Immature natural killer cell (primary cell): ENCODE data around the gene KCND2. TPM values are rescaled to one million over a fixed set of nuclear protein-coding genes. Genes with fewer than 3 reads are reported as not detected.

Experiments used
- DNase-seq, 3 donors: peaks; one replicate each; pipeline ENCODE4 v3.0.0; 2022; ENCODE audit warnings: mixed read lengths in 1 of 3
- H3K27ac Mint-ChIP-seq, 6 donors: one replicate each; pipeline ENCODE4 v1.8.0; 2020; ENCODE audit warnings: mixed read lengths in 6 of 6, mild to moderate bottlenecking in 5 of 6, inconsistent platforms in 4 of 6, moderate library complexity in 3 of 6
- H3K27me3 Mint-ChIP-seq, 3 donors: one replicate each; pipeline ENCODE4 v1.8.0; 2020 to 2021; ENCODE audit warnings: low read depth in 3 of 3, mild to moderate bottlenecking in 3 of 3, mixed read lengths in 3 of 3, moderate library complexity in 3 of 3, inconsistent platforms in 1 of 3
- H3K36me3 Mint-ChIP-seq, 3 donors: one replicate each; pipeline ENCODE4 v1.8.0; 2020; ENCODE audit warnings: mixed read lengths in 3 of 3, inconsistent platforms in 2 of 3, mild to moderate bottlenecking in 2 of 3
- H3K4me1 Mint-ChIP-seq, 2 donors: one replicate each; pipeline ENCODE4 v1.8.0; 2020; ENCODE audit warnings: inconsistent platforms in 2 of 2, mild to moderate bottlenecking in 2 of 2, mixed read lengths in 2 of 2, moderate library complexity in 1 of 2
- H3K4me3 Mint-ChIP-seq, 5 donors: one replicate each; pipeline ENCODE4 v1.8.0; 2020; ENCODE audit warnings: mild to moderate bottlenecking in 5 of 5, mixed read lengths in 5 of 5, inconsistent platforms in 3 of 5, moderate library complexity in 3 of 5
- H3K9me3 Mint-ChIP-seq, 6 donors: one replicate each; pipeline ENCODE4 v1.8.0; 2020; ENCODE audit warnings: mild to moderate bottlenecking in 6 of 6, mixed read lengths in 6 of 6, inconsistent platforms in 4 of 6, moderate library complexity in 3 of 6
- polyA plus RNA-seq, 3 donors: library from polyadenylated mRNA; unstranded; fragments of 300-500 nt; fragmentation: Illumina TruSeq; gene quantifications; one replicate each; pipeline ENCODE4 v1.2.3, GENCODE V29; 2021

Gene KCND2
- polyA plus RNA-seq, 3 donors from 2014 or later = not detected

GRCh38 chr7:120337308-120337907 lies 64.4 kb downstream of the KCND2 start:
- H3K36me3 Mint-ChIP-seq = no peaks in the 10 kb centered on the region
- no peak overlapping the region for H3K27ac Mint-ChIP-seq
- no peak overlapping the region for H3K4me3 Mint-ChIP-seq
- H3K9me3 Mint-ChIP-seq = peaks cover 0 to 7% (median 3%) of the 10 kb centered on the region in 6 donors
- H3K27me3 Mint-ChIP-seq = no peaks in the 10 kb centered on the region
- H3K4me1 Mint-ChIP-seq = no peaks in the 10 kb centered on the region
- DNase-seq = no peak

GRCh38 chr7:120344276-120344675 lies 71.3 kb downstream of the KCND2 start:
- H3K4me3 Mint-ChIP-seq = no peak overlapping the region
- no peak overlapping the region for H3K27ac Mint-ChIP-seq
- H3K27me3 Mint-ChIP-seq = no peaks in the 10 kb centered on the region
- no peak for DNase-seq
- H3K4me1 Mint-ChIP-seq = no peaks in the 10 kb centered on the region
- no peaks in the 10 kb centered on the region for H3K36me3 Mint-ChIP-seq
- peaks cover 0 to 14% (median 6%) of the 10 kb centered on the region in 6 donors for H3K9me3 Mint-ChIP-seq

DNA sequence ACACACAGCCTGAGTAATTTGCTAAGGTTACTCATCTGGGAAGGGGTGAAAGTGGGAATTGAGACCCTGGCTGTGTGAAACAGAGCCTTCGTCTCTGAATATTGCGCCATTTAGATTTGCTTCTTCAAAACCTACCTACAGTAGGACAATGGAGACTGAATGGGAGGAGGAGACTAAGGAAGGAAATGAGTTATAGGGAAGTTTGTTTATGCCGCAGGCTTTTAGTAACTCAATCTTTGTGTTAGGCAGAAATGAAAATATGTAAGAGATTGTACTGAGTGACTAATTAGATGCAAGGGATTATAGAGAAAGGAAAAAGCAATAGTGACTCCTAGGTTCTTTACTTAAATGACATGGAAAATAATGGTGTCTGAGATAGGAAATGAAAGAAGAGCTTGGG lies 80.2 kb downstream of the KCND2 start:
- no peaks in the 10 kb centered on the region for H3K36me3 Mint-ChIP-seq
- H3K4me1 Mint-ChIP-seq = no peaks in the 10 kb centered on the region
- H3K9me3 Mint-ChIP-seq = peaks cover 4 to 23% (median 12%) of the 10 kb centered on the region in 6 donors
- DNase-seq = no peak
- no peak overlapping the region for H3K4me3 Mint-ChIP-seq
- no peak overlapping the region for H3K27ac Mint-ChIP-seq
- peaks cover 0 to 2% (median 0%) of the 10 kb centered on the region in 3 donors for H3K27me3 Mint-ChIP-seq

GRCh38 chr7:120360918-120361317 lies 87.9 kb downstream of the KCND2 start:
- no peaks in the 10 kb centered on the region for H3K36me3 Mint-ChIP-seq
- H3K4me3 Mint-ChIP-seq = no peak overlapping the region
- peaks cover 4 to 30% (median 12%) of the 10 kb centered on the region in 6 donors for H3K9me3 Mint-ChIP-seq
- H3K27ac Mint-ChIP-seq = no peak overlapping the region
- no peak for DNase-seq
- peaks cover 0 to 3% (median 2%) of the 10 kb centered on the region in 3 donors for H3K27me3 Mint-ChIP-seq
- H3K4me1 Mint-ChIP-seq = no peaks in the 10 kb centered on the region

GRCh38 chr7:120363414-120363813 lies 90.4 kb downstream of the KCND2 start:
- DNase-seq = no peak
- H3K9me3 Mint-ChIP-seq = peaks cover 2 to 23% (median 10%) of the 10 kb centered on the region in 6 donors
- H3K4me1 Mint-ChIP-seq = no peaks in the 10 kb centered on the region
- no peaks in the 10 kb centered on the region for H3K36me3 Mint-ChIP-seq
- H3K27ac Mint-ChIP-seq = no peak overlapping the region
- peaks cover 0 to 3% (median 0%) of the 10 kb centered on the region in 3 donors for H3K27me3 Mint-ChIP-seq
- H3K4me3 Mint-ChIP-seq = no peak overlapping the region

- Mint-ChIP-seq H3K27ac (no peak overlapping the region), H3K4me1 (no peaks in the 10 kb centered on the region), H3K4me3 (no peak overlapping the region), H3K36me3 (peaks cover 0 to 3% (median 0%) of the 10 kb centered on the region in 3 donors), H3K9me3 (peaks cover 2 to 23% (median 13%) of the 10 kb centered on the region in 6 donors), H3K27me3 (no peaks in the 10 kb centered on the region)
- no peak for DNase-seq
Measured at GRCh38 chr7:120370954-120371353, 98.0 kb downstream of the KCND2 start.

DNA sequence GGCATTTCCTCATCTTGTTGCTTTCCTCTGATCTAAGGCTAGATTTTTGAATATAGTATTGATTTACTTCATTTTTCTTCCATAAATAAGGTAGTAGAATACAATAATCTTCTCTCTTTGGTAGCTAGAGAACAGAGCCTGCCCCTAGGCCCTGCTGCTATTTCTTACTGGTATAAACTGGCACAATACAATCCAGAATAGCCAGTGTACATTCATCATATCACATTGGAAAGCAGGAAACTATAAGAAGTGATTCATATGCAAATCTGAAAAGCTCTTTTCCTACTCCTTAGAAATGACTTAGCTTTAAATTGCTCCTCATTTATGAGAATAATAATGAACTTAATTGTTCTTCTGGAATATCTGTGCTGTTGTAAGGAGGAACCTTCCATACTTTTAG lies 100.2 kb downstream of the KCND2 start:
- Mint-ChIP-seq H3K27ac (no peak overlapping the region), H3K9me3 (peaks cover 2 to 25% (median 13%) of the 10 kb centered on the region in 6 donors), H3K4me3 (no peak overlapping the region), H3K4me1 (no peaks in the 10 kb centered on the region), H3K27me3 (no peaks in the 10 kb centered on the region), H3K36me3 (peaks cover 0 to 3% (median 0%) of the 10 kb centered on the region in 3 donors)
- no peak for DNase-seq

DNA sequence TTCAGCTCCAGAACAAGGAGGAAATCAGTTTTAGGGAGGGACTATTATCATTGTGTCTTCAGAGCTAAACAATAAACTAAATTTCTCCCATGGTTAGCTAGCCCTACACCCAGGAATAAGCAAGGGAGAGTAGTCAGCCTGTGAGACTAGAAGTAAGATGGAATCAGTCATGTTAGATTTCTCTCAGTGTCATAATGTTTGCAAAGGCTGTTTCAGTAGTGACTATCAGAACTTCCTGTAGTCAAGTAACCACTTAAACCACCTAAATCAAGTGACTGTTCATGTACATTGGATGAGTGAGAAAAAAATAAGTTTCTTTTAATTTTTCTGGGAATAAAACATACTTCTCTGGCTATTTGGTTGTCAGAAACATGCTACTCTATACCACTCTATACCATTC lies 121.6 kb downstream of the KCND2 start:
- Mint-ChIP-seq H3K4me1 (no peaks in the 10 kb centered on the region), H3K4me3 (no peak overlapping the region), H3K27ac (no peak overlapping the region), H3K36me3 (no peaks in the 10 kb centered on the region), H3K27me3 (peaks cover 0 to 3% (median 0%) of the 10 kb centered on the region in 3 donors), H3K9me3 (peaks cover 2 to 21% (median 10%) of the 10 kb centered on the region in 6 donors)
- no peak for DNase-seq

DNA sequence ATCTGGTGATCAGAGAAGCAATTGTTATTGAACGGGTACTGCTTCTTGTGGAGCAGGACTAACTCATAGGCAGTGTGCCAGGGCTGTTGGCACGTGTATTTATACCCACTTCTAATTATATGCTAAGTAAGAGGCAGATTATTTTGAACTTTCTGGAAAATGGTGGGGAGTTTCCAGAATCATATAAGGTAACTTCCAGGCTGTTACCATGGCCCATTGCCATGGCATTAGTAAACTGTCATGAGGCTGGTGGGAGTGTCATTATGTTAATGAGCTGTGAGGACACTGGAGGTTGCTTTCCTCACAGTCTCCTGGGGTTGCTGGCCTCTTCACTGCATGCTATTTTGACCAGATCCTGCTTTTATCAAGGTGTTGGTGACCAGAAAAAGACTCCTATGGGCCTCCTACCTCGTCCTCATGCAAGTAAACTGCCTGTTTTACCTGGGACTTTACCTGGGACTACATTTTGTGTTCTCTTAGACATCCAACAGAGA lies 122.6 kb downstream of the KCND2 start:
- Mint-ChIP-seq H3K36me3 (no peaks in the 10 kb centered on the region), H3K27ac (no peak overlapping the region), H3K27me3 (peaks cover 0 to 3% (median 0%) of the 10 kb centered on the region in 3 donors), H3K4me1 (no peaks in the 10 kb centered on the region), H3K9me3 (peaks cover 2 to 23% (median 10%) of the 10 kb centered on the region in 6 donors), H3K4me3 (no peak overlapping the region)
- DNase-seq = no peak

- H3K36me3 Mint-ChIP-seq = no peaks in the 10 kb centered on the region
- no peaks in the 10 kb centered on the region for H3K27me3 Mint-ChIP-seq
- no peaks in the 10 kb centered on the region for H3K4me1 Mint-ChIP-seq
- no peak overlapping the region for H3K4me3 Mint-ChIP-seq
- H3K27ac Mint-ChIP-seq = no peak overlapping the region
- H3K9me3 Mint-ChIP-seq = peaks cover 2 to 16% (median 4%) of the 10 kb centered on the region in 6 donors
- no peak for DNase-seq
Measured at GRCh38 chr7:120398284-120399000, 125.5 kb downstream of the KCND2 start.

GRCh38 chr7:120400806-120401455 lies 128.0 kb downstream of the KCND2 start:
- no peaks in the 10 kb centered on the region for H3K36me3 Mint-ChIP-seq
- no peak overlapping the region for H3K4me3 Mint-ChIP-seq
- no peaks in the 10 kb centered on the region for H3K27me3 Mint-ChIP-seq
- peaks cover 0 to 12% (median 3%) of the 10 kb centered on the region in 6 donors for H3K9me3 Mint-ChIP-seq
- DNase-seq = no peak
- no peak overlapping the region for H3K27ac Mint-ChIP-seq
- no peaks in the 10 kb centered on the region for H3K4me1 Mint-ChIP-seq

DNA sequence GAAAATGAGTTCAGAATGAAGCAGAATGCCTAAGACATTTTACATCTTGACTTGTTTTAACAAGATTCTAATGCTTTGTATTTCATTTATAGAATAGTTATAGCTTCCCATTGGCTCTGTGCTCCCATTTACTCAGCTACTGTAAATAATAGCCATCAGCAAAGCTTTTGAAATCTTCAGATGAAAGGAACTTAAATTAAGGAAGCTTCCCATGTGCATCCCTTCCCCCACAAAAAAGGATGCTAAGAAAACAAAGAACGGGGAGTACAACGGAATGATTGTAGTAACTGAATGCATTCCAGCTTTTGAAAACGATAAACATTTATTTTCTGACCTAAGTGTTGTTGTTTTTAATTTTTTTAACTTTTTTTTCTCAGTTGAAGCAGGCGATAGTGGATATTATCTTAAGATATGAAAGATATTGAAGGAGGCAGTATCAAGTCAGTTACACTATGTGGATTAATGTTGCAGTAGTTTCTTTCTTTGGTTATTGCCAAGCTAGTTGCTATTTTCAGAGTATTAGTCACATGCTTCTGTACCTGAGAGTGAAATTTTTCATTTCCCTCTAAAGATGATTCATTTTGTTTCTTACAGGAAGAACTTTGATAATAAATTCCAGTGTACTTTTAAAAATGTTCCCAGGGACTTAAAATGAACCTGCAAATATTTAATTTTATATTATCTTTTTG lies 129.2 kb downstream of the KCND2 start:
- H3K36me3 Mint-ChIP-seq = no peaks in the 10 kb centered on the region
- H3K4me3 Mint-ChIP-seq = no peak overlapping the region
- no peaks in the 10 kb centered on the region for H3K4me1 Mint-ChIP-seq
- no peak overlapping the region for H3K27ac Mint-ChIP-seq
- peaks cover 4 to 17% (median 5%) of the 10 kb centered on the region in 6 donors for H3K9me3 Mint-ChIP-seq
- DNase-seq = no peak
- no peaks in the 10 kb centered on the region for H3K27me3 Mint-ChIP-seq

DNA sequence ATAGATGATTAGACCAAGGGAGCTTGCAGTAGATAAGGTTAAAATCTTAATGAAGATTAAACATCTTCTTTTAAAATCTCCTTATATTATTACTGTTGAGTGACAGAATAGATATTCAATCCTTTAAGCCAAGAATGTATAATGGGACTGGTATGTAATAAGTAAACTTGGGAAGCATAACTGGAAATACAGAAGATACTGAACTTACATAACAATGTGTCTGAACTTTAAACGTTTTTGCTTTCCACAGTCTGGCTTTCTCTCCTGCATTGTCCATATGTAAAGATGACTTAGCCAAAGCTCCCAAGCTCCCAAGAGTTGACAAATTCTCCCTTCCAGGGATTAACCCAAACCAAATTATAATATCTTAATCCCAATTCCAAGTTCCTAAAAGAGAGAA lies 129.8 kb downstream of the KCND2 start:
- H3K36me3 Mint-ChIP-seq = no peaks in the 10 kb centered on the region
- peaks cover 4 to 17% (median 5%) of the 10 kb centered on the region in 6 donors for H3K9me3 Mint-ChIP-seq
- no peak for DNase-seq
- no peak overlapping the region for H3K27ac Mint-ChIP-seq
- H3K27me3 Mint-ChIP-seq = no peaks in the 10 kb centered on the region
- no peaks in the 10 kb centered on the region for H3K4me1 Mint-ChIP-seq
- H3K4me3 Mint-ChIP-seq = no peak overlapping the region
